ENCODE results near the gene DCXR. TPM values are rescaled to one million over a fixed set of nuclear protein-coding genes. Genes with fewer than 3 reads are reported as not detected.

DCXR gene
- total and polyA plus RNA-seq, 2 donors (not counting 3 experiments of a cell fraction or from before 2014, with no cell fraction given) = 93.0 to 178 TPM

DNA sequence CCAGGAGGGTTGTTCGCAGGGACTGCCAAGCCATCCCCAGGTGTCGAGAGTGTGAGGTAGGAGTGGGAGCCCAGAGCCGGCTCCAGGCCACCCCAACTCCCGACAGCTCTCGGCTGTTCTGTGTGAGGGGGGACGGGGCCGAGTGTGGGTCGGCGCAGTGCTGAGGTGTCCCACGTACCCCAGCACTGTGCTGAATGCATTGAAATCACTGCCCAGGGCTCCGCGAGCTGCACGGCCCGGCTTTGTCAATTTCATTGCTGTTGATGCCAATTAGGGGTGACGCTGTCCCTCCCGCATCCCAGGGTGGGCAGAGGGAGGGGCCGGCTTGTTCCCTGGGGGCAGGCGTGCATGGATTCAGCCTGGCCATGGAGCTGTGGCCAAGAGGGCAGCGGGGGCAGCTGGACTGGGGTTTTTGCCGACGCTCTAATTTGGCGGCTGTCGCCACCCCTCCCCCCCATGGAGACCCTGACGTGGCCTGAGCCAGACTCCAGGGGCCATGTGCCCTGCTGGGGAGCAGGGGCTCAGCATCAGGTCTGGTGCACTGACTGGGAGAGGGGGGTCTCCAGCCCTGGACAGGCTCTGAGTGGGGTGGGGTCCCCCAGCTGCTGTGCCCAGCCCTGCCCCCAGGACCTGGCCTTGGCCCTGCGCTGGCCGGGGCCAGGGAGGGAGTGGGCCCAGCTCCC is 29.1 kb downstream of the DCXR start:
- Histone ChIP-seq H3K4me1 (ENCODE audit: control insufficient read depth, extremely low read depth, insufficient read depth, low read length) (peaks cover 7% of the 10 kb centered on the region), H3K27me3 (ENCODE audit: control insufficient read depth in 2 of 2, insufficient read depth in 2 of 2, low read length in 2 of 2) (no peaks in the 10 kb centered on the region), H3K79me2 (ENCODE audit: control insufficient read depth, insufficient read depth, low read length) (no peaks in the 10 kb centered on the region), H3K4me2 (ENCODE audit: insufficient read depth, low read length) (no peak overlapping the region), H2AFZ (ENCODE audit: low read depth, low read length) (no peak overlapping the region), H3K9me1 (replicated peaks; ENCODE audit: control insufficient read depth, extremely low read depth, insufficient read depth, low read length) (no peaks in the 10 kb centered on the region), H3K36me3 (ENCODE audit: control insufficient read depth in 2 of 2, extremely low read depth in 1 of 2, insufficient read depth in 2 of 2, low read length in 2 of 2) (no peaks in the 10 kb centered on the region), H3K27ac (ENCODE audit: insufficient read depth, low read depth, low read length) (no peak overlapping the region), H3K4me3 (replicated peaks in 1 of 3; ENCODE audit: insufficient read depth in 1 of 3, low read depth in 1 of 3, low read length in 3 of 3) (no peak overlapping the region), H3K9me3 (replicated peaks; ENCODE audit: control insufficient read depth, insufficient read depth, low read length) (no peaks in the 10 kb centered on the region), H3K9ac (replicated peaks; ENCODE audit: extremely low read depth, insufficient read depth, low read length) (no peak overlapping the region), H4K20me1 (replicated peaks; ENCODE audit: control insufficient read depth, extremely low read depth, insufficient read depth, low read length) (no peaks in the 10 kb centered on the region)
- no TSS peak for BruUV-seq (replicated peaks)
- intact Hi-C loops (cut with micrococcal nuclease) = no loop called here
- TF ChIP-seq FOS (IDR thresholded peaks at IDR 0.05; ENCODE audit: borderline replicate concordance, insufficient read depth, low read length) (no peak), POLR2AphosphoS5 (IDR thresholded peaks at IDR 0.05; ENCODE audit: insufficient read depth, low read depth, low read length) (no peak), EZH2 (IDR thresholded peaks at IDR 0.05; ENCODE audit: borderline replicate concordance, low read depth, low read length, severe bottlenecking) (no peak), JUN (IDR thresholded peaks at IDR 0.05; ENCODE audit: borderline replicate concordance, insufficient read depth, insufficient read length, low read depth) (no peak), POLR2A (IDR thresholded peaks at IDR 0.05; ENCODE audit: low read depth, low read length) (no peak), GATA2 (IDR thresholded peaks at IDR 0.05; ENCODE audit: insufficient read depth, insufficient read length, low read depth, low read length) (no peak), MYC (IDR thresholded peaks at IDR 0.05; ENCODE audit: low read depth, low read length) (no peak)
- TF ChIP-seq, protein P1, sequence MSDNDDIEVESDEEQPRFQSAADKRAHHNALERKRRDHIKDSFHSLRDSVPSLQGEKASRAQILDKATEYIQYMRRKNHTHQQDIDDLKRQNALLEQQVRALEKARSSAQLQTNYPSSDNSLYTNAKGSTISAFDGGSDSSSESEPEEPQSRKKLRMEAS (IDR thresholded peaks at IDR 0.05; ENCODE audit: insufficient read depth, insufficient read length) = no peak
- TF ChIP-seq, protein P2, sequence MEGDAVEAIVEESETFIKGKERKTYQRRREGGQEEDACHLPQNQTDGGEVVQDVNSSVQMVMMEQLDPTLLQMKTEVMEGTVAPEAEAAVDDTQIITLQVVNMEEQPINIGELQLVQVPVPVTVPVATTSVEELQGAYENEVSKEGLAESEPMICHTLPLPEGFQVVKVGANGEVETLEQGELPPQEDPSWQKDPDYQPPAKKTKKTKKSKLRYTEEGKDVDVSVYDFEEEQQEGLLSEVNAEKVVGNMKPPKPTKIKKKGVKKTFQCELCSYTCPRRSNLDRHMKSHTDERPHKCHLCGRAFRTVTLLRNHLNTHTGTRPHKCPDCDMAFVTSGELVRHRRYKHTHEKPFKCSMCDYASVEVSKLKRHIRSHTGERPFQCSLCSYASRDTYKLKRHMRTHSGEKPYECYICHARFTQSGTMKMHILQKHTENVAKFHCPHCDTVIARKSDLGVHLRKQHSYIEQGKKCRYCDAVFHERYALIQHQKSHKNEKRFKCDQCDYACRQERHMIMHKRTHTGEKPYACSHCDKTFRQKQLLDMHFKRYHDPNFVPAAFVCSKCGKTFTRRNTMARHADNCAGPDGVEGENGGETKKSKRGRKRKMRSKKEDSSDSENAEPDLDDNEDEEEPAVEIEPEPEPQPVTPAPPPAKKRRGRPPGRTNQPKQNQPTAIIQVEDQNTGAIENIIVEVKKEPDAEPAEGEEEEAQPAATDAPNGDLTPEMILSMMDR (IDR thresholded peaks at IDR 0.05; ENCODE audit: extremely low read depth in 1 of 2, insufficient read depth in 1 of 2, low read depth in 1 of 2, low read length in 2 of 2) = no peak
- dilution Hi-C loops (cut with MboI; ENCODE audit: extremely low pct_ligation_motif_present, low sequenced_read_pairs) = no loop called here
- ChIA-PET CTCF (interaction anchor here (1.6 kb wide), 1 partner anchor 49 kb away, joined by 7 read pairs; no protein-coding TSS in a partner anchor), POLR2A (no interaction called here)
- DNase-seq (ENCODE audit: low read depth, low spot score) (no peak), FAIRE-seq (no peak)

Measured in endothelial cell of umbilical vein (primary cell).